SH-SY5Y (cell line): ENCODE data around the gene UBFD1.

ENCODE experiments used
- GATA2 ChIP-seq: IDR thresholded peaks from 2 replicates; pipeline ENCODE4 v1.6.1; 2011; ENCODE audit warnings: mild to moderate bottlenecking, low read depth, low read length
- GATA3 ChIP-seq: IDR thresholded peaks from 2 replicates; pipeline ENCODE4 v1.6.1; 2011; ENCODE audit warnings: low read depth, mild to moderate bottlenecking, low read length, moderate library complexity

Gene UBFD1

DNA sequence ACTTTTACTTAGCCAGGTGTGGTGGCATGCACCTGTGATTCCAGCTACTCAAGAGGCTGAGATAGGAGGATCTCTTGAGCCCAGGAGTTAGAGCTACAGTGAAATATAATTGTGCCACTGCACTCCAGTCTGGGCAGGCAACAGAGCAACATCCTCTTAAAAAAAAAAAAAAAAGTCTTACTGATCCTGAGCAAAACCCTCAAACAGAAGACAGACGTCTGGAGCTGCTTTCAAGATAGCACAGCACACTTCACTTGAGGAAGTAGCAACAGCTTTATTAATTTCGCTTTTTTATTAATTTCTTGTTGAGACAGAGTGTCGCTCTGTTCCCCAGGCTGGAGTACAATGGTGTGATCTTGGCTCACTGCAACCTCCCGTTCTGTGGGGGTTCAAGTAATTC, 37.0 kb upstream of the UBFD1 start:
- no peak for TF ChIP-seq GATA3
- TF ChIP-seq GATA2 = no peak

DNA sequence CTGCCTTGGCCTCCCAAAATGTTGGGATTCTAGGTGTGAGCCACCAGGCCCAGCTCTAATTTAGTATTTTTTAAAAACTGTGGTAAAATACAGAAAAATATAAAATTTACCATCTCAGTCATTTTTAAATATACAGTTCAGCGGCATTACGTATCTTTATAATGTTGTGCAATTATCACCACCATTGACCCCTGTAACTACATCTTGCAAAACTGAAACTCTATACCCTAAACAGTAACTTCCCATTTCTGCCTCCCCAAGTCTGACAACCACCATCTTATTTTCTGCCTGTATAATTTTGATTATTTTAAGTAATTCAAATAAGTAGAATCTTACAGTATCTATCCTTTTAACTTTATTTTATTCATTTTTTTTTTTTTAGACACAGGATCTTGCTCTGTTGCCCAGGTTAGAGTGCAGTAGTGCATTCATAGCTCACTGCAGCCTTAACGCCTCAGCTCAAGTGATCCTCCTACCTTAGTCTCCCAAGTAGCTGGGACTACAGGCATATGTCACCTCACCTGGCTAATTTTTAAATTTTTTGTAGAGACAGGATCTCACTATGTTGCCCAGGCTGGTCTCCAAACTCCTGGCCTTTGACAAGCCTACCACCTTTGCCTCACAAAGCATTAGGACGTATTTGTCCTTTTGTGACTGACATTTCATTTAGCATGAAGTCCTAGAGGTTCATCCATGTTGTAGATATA, 36.3 kb upstream of the UBFD1 start:
- TF ChIP-seq GATA2 (no peak), GATA3 (no peak)

DNA sequence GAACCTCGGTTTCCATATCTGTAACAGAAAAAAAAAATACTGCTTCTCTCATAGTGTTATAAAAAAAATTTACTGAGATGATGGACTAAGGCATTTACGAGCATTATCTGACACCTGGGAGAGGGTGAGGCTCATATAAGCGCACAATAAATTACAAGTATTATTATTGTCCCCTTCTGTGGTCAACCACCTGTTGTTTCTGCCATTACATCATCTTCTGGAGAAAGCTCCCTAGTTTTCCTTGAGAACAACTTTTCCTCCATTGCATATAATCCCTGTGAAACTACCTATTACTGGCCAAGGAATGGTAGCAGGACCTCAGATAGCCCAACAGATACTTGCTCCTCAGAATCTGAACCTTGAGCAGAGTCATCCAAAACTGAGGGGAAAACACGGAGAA, 35.6 kb upstream of the UBFD1 start:
- TF ChIP-seq GATA2 = no peak
- TF ChIP-seq GATA3 = no peak

DNA sequence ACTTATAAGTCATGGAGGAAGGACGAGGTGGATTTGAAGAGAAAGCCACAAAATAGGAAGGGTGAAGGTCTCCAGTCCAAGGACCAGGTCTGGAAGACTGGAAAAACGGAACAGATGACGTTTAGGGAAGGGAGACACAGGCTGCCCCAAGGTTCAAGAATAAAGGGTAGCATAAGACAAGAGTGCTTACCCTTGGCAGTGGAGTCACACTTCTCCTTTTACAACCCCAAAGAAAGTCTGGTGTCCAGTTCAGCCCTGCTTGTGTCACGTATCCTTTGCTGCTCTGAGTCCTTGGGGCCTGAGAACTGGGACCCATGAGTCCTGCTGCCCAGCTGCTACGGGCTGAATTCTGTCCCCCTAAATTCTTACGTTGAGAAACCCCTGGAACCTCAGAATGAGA, 34.2 kb upstream of the UBFD1 start:
- TF ChIP-seq GATA2 (no peak), GATA3 (no peak)

DNA sequence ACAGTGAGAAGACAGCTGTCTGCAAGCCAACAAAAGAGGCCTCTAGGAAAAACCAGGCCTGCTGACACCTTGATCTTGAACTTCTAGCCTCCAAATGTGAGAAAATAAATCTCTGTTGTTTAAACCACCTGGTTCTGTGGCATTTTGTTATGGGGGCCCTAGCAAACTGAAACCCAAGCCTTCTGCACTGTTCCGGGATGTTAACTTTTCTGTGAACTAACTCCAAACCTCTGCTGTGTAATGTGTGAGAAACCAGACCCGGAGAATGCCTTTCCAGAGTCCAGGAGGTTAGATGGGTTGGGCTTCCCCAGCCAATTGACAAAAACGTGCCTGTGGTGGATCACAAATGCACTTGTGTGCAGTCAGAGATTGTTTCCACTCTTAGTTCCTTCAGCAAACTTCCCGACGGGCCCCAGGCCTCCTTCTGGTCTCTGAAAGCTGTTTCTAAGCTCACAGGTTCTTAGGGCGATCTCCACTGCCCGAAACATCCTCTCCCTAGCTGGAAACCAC, 33.6 kb upstream of the UBFD1 start:
- no peak for TF ChIP-seq GATA3
- no peak for TF ChIP-seq GATA2

DNA sequence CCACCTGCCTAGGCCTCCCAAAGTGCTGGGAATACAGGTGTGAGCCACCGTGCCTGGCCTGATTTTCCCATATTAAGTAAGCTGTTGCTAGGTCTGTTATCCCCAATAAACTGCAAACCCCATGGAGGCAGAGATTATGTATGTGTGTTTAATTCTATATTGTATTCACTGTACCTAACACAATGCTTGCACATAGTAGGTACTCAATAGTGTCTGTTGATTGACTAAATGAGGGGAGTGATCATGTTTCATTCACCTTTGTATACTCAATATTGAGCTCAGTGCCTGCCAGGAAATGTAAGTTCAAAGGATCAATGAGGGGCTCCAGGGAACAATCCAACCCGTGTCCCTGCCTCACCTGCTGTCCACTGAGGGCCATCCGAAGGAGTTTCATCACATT, 32.6 kb upstream of the UBFD1 start:
- TF ChIP-seq GATA3 (no peak), GATA2 (no peak)

DNA sequence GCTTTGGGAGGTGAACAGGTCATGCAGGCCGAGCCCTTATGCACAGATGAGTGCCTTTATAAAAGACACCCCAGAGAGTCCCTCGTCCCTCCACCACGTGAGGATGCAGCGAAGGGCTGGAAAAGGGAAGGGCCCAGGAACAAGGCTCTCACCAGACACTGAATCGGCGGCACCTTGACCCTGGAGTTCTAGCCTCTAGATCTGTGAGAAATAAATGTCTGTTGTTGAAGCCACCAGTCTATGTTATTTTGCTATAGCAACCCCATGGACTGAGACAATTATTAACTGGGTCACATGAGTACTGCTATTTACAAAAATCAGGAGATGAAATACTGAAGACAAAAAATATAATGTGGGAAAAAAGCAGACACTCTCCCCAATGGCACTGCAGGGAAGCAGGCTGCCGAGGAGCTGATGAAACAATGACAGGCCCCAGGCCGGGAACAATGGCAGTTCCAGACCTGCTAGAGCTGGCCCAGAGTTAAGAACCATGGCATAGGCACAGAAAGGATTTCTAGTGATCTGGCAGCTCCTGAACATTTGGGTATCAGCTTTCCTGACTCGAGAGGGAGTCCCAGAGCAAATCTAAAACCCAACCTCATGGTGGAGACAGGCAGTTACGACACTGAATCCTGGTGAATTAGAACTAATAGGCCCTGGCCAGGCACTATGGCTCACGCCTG, 29.4 kb upstream of the UBFD1 start:
- no peak for TF ChIP-seq GATA2
- TF ChIP-seq GATA3 = no peak

DNA sequence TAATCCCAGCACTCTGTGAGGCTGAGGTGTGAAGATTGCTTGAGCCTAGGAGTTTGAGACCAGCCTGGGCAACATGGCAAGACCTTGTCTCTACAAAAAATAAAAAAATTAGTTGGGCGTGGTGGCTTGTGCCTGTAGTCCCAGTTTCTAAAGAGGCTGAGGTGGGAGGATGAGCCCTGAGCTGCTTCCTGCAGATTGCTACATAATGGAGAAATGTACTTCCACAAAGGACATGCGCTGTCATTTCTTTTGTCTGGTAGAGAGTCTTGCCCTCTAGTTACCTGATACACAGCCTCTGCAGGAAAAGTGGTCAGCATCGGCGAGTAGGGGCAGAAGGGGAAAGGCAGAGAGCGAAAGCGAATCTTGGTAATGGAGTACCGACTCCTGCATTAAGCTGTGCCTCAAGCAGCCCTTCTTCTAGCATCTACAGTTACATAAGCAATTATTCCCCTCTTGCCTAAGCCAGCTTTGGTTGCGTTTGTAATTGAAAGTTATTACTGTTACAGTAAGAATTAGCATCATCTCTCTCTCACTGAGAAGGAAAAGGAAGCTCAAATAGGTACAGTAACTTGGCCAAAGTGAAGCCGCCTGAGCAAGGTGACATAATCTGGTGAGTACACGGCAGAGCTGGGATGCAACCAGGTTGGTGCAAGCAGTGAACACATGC, 28.8 kb upstream of the UBFD1 start:
- TF ChIP-seq GATA3 (no peak), GATA2 (no peak)

DNA sequence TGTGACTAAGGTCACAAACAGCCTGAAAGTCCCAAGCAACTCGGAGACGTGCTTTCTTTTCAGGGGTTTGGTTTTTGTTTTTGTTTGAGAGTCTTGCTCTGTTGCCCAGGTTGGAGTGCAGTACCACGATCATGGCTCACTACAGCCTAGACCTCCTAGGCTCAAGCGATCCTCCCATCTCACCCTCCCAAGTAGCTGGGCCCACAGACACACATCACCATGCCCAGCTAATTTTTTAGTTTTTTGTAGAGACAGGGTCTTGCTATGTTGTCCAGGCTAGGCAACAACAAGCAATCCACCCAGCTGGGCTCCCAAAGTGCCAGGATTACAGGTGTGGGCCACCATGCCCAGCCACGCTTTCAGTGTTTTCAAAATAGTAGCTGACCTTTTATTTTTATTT, 27.5 kb upstream of the UBFD1 start:
- TF ChIP-seq GATA3 (no peak), GATA2 (no peak)

DNA sequence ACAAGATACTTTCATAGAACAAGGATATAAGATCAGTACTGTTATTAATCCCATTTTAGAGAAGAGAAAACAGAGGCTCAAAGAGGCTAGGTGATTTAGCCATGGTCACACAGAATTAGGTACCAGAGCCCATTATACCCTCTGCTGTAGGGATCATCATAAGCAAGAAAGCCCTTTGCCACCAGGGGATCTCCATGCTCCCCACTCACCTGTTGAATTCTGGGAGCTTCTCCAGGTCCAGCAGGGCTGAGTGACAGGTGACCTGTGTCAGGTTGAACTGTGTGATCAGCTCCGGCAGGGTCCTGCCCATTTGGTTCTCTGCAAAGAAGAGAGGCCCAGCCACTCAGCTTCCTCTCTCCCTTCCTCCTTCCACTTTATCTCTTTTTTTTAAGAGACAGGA, 25.1 kb upstream of the UBFD1 start:
- no peak for TF ChIP-seq GATA3
- no peak for TF ChIP-seq GATA2

DNA sequence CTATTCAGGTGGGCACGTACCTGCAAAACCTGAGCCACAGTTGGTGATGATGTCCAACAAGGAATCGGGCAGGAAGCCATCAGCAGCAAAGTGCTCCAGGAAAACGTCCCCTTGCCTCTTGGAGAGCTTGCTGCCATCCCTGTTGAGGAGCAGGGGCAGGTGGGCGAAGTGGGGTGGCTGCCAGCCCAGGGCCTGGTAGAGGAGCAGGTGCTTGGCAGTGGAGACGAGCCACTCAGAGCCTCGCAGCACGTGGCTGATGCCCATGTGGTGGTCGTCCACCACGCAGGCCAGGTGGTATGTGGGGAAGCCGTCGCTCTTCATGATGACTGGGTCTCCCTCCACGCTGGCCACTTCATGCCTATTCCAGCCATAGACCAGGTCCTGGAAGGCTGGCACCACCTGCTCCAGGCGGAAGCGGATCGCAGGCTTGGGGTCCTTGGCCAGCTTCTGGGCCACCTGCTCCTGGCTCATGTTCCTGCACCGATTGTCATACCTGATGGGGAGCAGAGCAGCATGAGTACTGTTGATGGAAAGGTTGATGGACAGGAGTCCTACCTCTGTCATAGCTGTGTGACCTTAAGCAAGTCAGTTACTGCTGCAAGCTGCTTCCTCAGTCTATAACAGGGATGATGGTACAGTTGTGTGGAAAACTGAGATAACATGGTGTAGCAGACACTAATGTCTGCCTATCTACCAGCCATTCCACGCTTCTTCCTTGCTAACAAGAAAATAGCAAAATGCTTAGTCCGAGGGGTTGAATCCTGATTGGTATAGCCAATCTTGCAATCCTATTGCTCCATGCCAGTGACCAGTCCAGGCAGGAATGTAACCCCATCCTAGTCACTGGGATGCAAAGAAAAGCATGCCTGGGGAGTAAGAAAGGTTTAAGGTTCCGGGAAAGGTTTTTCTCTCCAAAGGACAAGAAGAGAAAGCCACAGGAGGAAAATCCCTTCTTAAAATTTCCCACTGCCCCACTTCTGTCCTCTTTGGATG, 22.4 kb upstream of the UBFD1 start:
- TF ChIP-seq GATA3 = no peak
- TF ChIP-seq GATA2 = no peak

DNA sequence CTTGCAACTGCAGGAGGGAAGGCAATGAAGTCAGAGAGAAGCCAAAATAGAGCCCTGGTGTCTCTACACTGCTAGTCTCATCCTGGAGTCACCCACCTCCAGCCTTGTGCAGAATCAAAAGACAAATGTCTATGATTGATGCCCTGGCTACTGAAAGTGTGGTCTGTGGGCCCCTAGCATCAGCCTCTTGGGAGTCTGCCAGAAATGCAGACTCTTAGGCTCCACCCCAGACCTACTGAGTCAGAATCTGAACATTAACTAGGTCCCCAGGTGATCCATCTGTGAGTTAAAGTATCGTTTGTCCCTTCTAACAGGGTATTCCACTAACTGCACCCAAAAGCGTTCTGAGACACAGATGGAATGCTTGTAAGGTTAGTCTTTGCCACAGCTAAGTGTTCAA, 21.6 kb upstream of the UBFD1 start:
- no peak for TF ChIP-seq GATA3
- TF ChIP-seq GATA2 = no peak

DNA sequence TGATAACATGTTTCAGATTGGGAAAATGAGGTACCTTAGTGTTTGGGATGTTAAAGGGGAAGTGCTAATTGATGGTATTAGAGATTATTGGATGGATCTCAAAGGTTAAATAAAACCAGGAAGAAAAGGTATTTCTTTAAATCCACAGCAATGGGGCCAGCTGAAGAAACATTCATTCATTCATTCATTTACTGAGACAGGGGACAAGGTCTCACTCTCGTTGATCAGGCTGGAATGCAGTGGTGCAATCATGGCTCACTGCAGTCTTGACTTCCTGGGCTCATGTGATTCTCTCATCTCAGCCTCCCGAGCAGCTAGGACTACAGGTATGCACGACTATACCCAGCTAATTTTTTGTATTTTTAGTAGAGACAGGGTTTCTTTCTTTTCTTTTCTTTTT, 20.1 kb upstream of the UBFD1 start:
- TF ChIP-seq GATA3 (no peak), GATA2 (no peak)

DNA sequence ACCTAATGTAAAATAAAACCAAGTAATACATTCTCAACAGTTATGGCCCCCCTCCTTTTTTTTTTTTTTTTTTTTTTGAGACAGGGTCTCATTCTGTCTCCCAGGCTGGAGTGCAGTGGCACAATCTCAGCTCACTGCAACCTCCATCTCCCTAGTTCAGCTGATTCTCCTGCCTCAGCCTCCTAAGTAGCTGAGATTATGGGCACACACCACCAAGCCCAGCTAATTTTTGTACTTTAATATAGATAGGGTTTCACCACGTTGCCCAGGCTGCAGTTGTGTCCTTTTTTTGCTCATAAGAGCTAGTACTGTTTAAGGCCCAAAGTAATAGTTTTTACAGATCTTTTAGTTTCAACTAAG, 18.6 kb upstream of the UBFD1 start:
- TF ChIP-seq GATA2 (no peak), GATA3 (no peak)

DNA sequence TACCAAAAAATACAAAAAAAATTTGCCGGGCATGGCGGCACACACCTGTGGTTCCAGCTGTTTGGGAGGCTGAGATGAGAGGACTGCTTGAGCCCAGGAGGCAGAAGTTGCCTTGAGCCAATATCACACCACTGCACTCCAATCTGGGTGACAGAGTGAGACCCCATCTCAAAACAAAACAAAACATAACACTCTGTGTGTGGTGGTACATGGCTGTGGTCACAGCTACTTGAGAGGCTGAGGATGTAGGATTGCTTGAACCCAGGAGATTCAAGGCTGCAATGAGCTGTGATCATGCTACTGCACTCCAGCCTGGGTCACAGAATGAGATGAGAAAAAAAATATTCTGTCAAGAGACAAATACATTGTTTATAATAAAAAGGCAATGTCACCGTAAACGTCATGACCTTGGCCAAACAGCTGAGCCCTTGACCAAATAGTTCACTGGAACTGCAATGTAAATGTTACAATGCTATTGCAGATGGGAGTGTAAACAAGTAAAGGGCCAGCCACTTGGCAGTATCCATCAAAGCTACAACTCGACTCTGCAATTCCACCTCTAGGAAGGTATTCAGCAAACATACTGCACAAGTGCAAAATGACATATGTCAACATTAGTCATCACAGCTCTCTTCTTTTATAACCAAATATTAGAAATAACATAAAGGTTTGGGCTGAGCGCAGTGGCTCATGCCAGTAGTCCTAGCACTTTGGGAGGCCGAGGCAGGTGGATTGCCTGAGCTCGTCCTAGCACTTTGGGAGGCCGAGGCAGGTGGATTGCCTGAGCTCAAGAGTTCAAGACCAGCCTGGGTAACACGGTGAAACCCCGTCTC, 17.3 kb upstream of the UBFD1 start:
- TF ChIP-seq GATA3 (no peak), GATA2 (no peak)
